22Rv1 (cell line): ENCODE measurements around the gene OSGEP.

Experiments used
- ZFX ChIP-seq: fragments of 450-650 bp; IDR thresholded peaks from 2 replicates; pipeline ENCODE4 v1.6.1; 2017; ENCODE audit warnings: antibody characterized with exemption, borderline replicate concordance
- TF ChIP-seq, protein P1 (sequence below): fragments of 450-650 bp; IDR thresholded peaks from 2 replicates; pipeline ENCODE4 v1.5.1; 2017; ENCODE audit warnings: mild to moderate bottlenecking

DNA sequence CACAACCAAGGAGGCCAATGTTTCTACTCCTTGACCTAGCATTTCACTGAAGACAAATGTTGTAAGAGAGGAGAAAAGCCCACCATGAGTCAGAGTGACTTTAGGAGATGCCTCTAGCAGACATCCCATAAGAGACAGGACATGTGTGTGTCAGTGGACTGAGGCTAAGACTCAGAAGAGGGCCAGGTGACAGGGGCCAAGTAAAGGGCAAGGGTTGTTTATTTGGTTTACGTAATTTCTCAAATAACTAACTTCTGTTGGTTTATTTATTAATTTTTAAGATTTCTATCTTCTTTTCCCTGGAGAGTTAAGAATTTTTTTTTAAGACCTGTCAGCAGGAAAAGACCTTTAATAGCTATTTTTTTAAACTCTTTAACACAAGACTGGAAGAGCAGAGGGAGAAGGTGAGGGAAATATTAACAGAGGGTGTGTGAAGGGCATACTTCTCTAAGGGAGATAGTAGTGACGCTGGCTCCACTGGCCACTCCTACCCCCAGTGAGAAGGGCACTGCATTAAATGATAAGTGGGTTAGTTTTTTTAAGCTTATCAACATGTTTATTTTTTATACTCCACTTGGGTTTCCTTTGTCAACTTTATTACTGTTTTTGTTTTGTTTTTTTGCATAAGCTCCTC is 18.0 kb upstream of the OSGEP start:
- TF ChIP-seq, protein P1, sequence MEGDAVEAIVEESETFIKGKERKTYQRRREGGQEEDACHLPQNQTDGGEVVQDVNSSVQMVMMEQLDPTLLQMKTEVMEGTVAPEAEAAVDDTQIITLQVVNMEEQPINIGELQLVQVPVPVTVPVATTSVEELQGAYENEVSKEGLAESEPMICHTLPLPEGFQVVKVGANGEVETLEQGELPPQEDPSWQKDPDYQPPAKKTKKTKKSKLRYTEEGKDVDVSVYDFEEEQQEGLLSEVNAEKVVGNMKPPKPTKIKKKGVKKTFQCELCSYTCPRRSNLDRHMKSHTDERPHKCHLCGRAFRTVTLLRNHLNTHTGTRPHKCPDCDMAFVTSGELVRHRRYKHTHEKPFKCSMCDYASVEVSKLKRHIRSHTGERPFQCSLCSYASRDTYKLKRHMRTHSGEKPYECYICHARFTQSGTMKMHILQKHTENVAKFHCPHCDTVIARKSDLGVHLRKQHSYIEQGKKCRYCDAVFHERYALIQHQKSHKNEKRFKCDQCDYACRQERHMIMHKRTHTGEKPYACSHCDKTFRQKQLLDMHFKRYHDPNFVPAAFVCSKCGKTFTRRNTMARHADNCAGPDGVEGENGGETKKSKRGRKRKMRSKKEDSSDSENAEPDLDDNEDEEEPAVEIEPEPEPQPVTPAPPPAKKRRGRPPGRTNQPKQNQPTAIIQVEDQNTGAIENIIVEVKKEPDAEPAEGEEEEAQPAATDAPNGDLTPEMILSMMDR, result no peak
- TF ChIP-seq ZFX, result no peak
